MM.1S (cell line): Measurements from ENCODE around the gene CABP2.

ENCODE experiments used
- DNase-seq: peaks from one replicate; pipeline ENCODE4 v3.0.0-alpha.2; 2015
- H2AFZ ChIP-seq: fragments of 300-600 bp; sonication (generic); 2 replicates; pipeline ENCODE4 v1.6.0; 2016; ENCODE audit warnings: antibody characterized with exemption, low read length
- H3F3A ChIP-seq: fragments of 300-600 bp; sonication (generic); 2 replicates; pipeline ENCODE4 v1.6.1; 2016; ENCODE audit warnings: mild to moderate bottlenecking, antibody characterized with exemption, low read length, moderate library complexity, mixed read lengths; ENCODE audit not compliant: insufficient read depth
- H3K27ac ChIP-seq: fragments of 300-600 bp; sonication (generic); 2 replicates; pipeline ENCODE4 v1.5.1; 2016; ENCODE audit warnings: mild to moderate bottlenecking, low read length
- H3K27me3 ChIP-seq: fragments of 300-600 bp; sonication (generic); replicated peaks from 2 replicates; pipeline ENCODE4 v1.6.0; 2016; ENCODE audit warnings: low read length; ENCODE audit not compliant: insufficient read depth
- H3K36me3 ChIP-seq: fragments of 300-600 bp; sonication (generic); replicated peaks from 2 replicates; pipeline ENCODE4 v1.6.1; 2016; ENCODE audit warnings: mild to moderate bottlenecking, low read length, mixed read lengths; ENCODE audit not compliant: insufficient read depth
- H3K4me1 ChIP-seq: fragments of 300-600 bp; sonication (generic); 2 replicates; pipeline ENCODE4 v1.6.1; 2016; ENCODE audit warnings: low read length, mixed read lengths
- H3K4me2 ChIP-seq: fragments of 300-600 bp; sonication (generic); 2 replicates; pipeline ENCODE4 v1.6.0; 2016; ENCODE audit warnings: low read depth, low read length
- H3K4me3 ChIP-seq: fragments of 300-600 bp; sonication (generic); 2 replicates; pipeline ENCODE4 v1.5.1; 2016; ENCODE audit warnings: low read length, mixed read lengths
- H3K79me2 ChIP-seq: fragments of 300-600 bp; sonication (generic); 2 replicates; pipeline ENCODE4 v1.6.1; 2016; ENCODE audit warnings: mixed run types, low read length, mixed read lengths
- H3K9ac ChIP-seq: fragments of 300-600 bp; sonication (generic); 2 replicates; pipeline ENCODE4 v1.6.1; 2016; ENCODE audit warnings: low read length, mixed read lengths
- H3K9me2 ChIP-seq: fragments of 300-600 bp; sonication (generic); replicated peaks from 2 replicates; pipeline ENCODE4 v1.6.1; 2016; ENCODE audit warnings: mild to moderate bottlenecking, low read length, mixed read lengths; ENCODE audit not compliant: insufficient read depth
- H3K9me3 ChIP-seq: fragments of 300-600 bp; sonication (generic); replicated peaks from 2 replicates; pipeline ENCODE4 v1.6.1; 2016; ENCODE audit warnings: mild to moderate bottlenecking, low read length, mixed read lengths; ENCODE audit not compliant: insufficient read depth
- H4K20me1 ChIP-seq: fragments of 300-600 bp; sonication (generic); 2 replicates; pipeline ENCODE4 v1.6.1; 2016; ENCODE audit warnings: mild to moderate bottlenecking, low read length, moderate library complexity, mixed read lengths; ENCODE audit not compliant: insufficient read depth
- CTCF ChIP-seq: fragments of 300-600 bp; sonication (generic); IDR thresholded peaks from 2 replicates; pipeline ENCODE4 v1.5.1; 2016; ENCODE audit warnings: antibody characterized with exemption, low read length, mixed read lengths
- EZH2 ChIP-seq: fragments of 300-600 bp; sonication (generic); optimal IDR thresholded peaks from 2 replicates; pipeline ENCODE3; 2017; ENCODE audit warnings: low read depth, mild to moderate bottlenecking, antibody characterized with exemption, low read length, mixed read lengths
- EZH2phosphoT487 ChIP-seq: fragments of 300-600 bp; sonication (generic); IDR thresholded peaks from 2 replicates; pipeline ENCODE4 v1.6.1; 2018; ENCODE audit warnings: antibody characterized with exemption, low read length

The CABP2 gene

GRCh38 chr11:67507864-67508485, 15.3 kb downstream of the CABP2 start, which contains the start of gene CDK2AP2:
Gene CDK2AP2, minus strand, starts transcription at chr11:67508162. Its CDS starts 80 bp downstream, at chr11:67508082.
- H3K36me3 ChIP-seq: no peaks in the 10 kb centered on the region

GRCh38 chr11:67507242-67507863, 15.9 kb downstream of the CABP2 start:
- H3K9me2 ChIP-seq: no peaks in the 10 kb centered on the region
- H3K27ac ChIP-seq: peak overlapping the region; percentile 90; the same call in 1 of the 2 replicates
- H4K20me1 ChIP-seq: no peaks in the 10 kb centered on the region
- H3K4me3 ChIP-seq: peak overlapping the region; percentile 75
- DNase-seq: peak; percentile 28
- peak overlapping the region; percentile 93 for H3K9ac ChIP-seq
- H3K36me3 ChIP-seq: no peaks in the 10 kb centered on the region
- TF ChIP-seq EZH2phosphoT487 (no peak), EZH2 (no peak), CTCF (no peak)
- peak overlapping the region; percentile 27 for H2AFZ ChIP-seq
- peaks cover 13% of the 10 kb centered on the region for H3K79me2 ChIP-seq
- peaks cover 53% of the 10 kb centered on the region for H3K27me3 ChIP-seq
- H3K4me2 ChIP-seq: peak overlapping the region; percentile 97
- peaks cover 14% of the 10 kb centered on the region for H3F3A ChIP-seq
- H3K4me1 ChIP-seq: peaks cover 20% of the 10 kb centered on the region
- H3K9me3 ChIP-seq: no peaks in the 10 kb centered on the region

More at GRCh38 chr11:67507864-67508485, 15.3 kb downstream of the CABP2 start, which contains the start of gene CDK2AP2:
- no peaks in the 10 kb centered on the region for H3K9me2 ChIP-seq
- TF ChIP-seq EZH2: no peak
- no peak for TF ChIP-seq CTCF
- no peak for TF ChIP-seq EZH2phosphoT487
- peak within 1 kb of the TSS; percentile 85 for H2AFZ ChIP-seq
- peak; percentile 100 for DNase-seq
- H3K27ac ChIP-seq: peak within 1 kb of the TSS; percentile 90
- H3K4me3 ChIP-seq: peak within 1 kb of the TSS; percentile 75
- peaks cover 52% of the 10 kb centered on the region for H3K27me3 ChIP-seq
- peak within 1 kb of the TSS; percentile 97 for H3K4me2 ChIP-seq
- H3K4me1 ChIP-seq: peaks cover 20% of the 10 kb centered on the region
- peaks cover 13% of the 10 kb centered on the region for H3K79me2 ChIP-seq
- peaks cover 14% of the 10 kb centered on the region for H3F3A ChIP-seq
- H3K9ac ChIP-seq: peak within 1 kb of the TSS; percentile 93
- H4K20me1 ChIP-seq: no peaks in the 10 kb centered on the region
- H3K9me3 ChIP-seq: no peaks in the 10 kb centered on the region

GRCh38 chr11:67506426-67507051, 16.7 kb downstream of the CABP2 start:
- no peak for TF ChIP-seq CTCF
- H3K4me1 ChIP-seq: peaks cover 20% of the 10 kb centered on the region
- H3K9me2 ChIP-seq: no peaks in the 10 kb centered on the region
- H3K79me2 ChIP-seq: peaks cover 13% of the 10 kb centered on the region
- peak overlapping the region; percentile 97 for H3K4me2 ChIP-seq
- no peak overlapping the region for H2AFZ ChIP-seq
- H4K20me1 ChIP-seq: no peaks in the 10 kb centered on the region
- no peak for DNase-seq
- H3K36me3 ChIP-seq: no peaks in the 10 kb centered on the region
- H3F3A ChIP-seq: peaks cover 14% of the 10 kb centered on the region
- no peaks in the 10 kb centered on the region for H3K9me3 ChIP-seq
- peaks cover 54% of the 10 kb centered on the region for H3K27me3 ChIP-seq
- H3K9ac ChIP-seq: peak overlapping the region; percentile 93; the same call in 1 of the 2 replicates
- peak overlapping the region; percentile 75 for H3K4me3 ChIP-seq
- H3K27ac ChIP-seq: no peak overlapping the region
